ENCODE results near the gene HSD17B4. TPM values are rescaled to one million over a fixed set of nuclear protein-coding genes. Genes with fewer than 3 reads are reported as not detected.

Gene HSD17B4
- total RNA-seq, 4 donors from 2014 or later, result 205 to 356 (median 296) TPM

DNA sequence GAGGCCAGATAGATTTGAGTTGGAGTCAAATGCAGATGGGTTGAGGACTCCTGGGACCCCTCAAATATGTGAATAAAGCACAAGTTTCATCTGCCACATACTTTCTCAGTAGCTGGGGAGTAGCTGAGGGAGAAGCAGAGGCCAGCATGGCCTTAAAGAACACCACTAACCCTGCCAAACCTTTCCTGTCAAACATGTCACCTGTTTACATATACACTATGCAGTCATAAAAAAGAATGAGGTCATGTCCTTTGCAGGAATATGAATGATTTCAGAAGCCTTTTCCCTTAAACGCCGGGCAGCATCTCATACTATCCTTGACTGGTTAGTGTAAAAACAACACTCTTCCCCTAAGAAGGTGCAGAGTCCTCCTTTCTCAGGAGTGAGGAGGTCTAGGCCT lies 25.2 kb upstream of the HSD17B4 start:
- TF ChIP-seq, protein P1, sequence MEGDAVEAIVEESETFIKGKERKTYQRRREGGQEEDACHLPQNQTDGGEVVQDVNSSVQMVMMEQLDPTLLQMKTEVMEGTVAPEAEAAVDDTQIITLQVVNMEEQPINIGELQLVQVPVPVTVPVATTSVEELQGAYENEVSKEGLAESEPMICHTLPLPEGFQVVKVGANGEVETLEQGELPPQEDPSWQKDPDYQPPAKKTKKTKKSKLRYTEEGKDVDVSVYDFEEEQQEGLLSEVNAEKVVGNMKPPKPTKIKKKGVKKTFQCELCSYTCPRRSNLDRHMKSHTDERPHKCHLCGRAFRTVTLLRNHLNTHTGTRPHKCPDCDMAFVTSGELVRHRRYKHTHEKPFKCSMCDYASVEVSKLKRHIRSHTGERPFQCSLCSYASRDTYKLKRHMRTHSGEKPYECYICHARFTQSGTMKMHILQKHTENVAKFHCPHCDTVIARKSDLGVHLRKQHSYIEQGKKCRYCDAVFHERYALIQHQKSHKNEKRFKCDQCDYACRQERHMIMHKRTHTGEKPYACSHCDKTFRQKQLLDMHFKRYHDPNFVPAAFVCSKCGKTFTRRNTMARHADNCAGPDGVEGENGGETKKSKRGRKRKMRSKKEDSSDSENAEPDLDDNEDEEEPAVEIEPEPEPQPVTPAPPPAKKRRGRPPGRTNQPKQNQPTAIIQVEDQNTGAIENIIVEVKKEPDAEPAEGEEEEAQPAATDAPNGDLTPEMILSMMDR (IDR thresholded peaks at IDR 0.05; ENCODE audit: low read depth), result no peak

DNA sequence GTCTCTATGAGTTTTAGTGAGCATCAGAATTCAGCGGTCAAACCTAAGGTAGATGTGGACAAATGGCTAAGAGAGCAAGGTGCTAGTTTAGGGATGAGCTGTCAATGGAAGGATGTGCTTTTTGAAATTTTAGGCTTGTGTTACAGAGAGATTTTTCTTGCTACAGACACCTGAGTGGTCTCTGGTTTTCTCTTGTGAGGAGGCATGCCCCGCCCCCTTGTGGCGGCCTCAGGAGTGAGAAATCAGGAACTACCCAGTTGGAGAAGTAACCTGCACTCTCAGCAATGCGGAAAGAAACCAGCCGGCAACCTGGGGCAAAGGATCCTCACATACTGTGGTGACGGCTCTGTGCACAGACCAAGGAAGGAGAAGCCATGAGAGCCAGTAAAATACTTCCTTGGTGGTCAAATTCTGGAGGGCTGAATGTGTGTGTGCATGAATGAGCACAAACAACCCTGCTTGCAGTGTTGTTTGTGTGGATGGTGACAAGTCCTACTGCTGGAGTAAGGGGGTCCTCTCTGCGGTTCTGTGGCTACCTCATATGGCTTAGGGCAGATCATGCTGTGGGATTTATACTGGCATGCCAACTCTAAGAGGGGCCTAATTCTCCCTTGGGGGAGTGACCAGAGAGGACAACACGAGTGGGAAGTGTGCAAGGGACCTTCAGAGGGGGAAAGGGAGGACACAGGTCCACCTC lies 16.7 kb upstream of the HSD17B4 start:
- TF ChIP-seq, protein P1 (IDR thresholded peaks at IDR 0.05; ENCODE audit: low read depth), result no peak

DNA sequence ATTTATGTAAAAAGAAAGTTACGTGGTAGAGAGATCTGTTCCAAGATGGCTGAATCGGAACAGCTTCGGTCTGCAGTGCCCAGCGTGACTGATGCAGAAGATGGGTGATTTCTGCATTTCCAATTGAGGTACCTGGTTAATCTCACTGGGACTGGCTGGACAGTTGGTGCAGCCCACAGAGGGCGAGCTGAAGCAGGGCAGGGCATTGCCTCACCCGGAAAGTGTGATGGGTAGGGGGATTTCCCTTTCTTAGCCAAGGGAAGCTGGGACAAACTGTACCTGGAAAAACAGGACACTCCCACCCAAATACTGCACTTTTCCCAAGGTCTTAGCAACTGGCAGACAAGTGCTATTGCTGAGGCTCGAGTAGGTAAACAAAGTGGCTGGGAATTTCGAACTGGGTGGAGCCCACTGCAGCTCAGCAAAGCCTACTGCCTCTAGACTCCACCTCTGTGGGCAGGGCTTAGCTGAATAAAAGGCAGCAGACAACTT lies 13.1 kb upstream of the HSD17B4 start:
- TF ChIP-seq, protein P1 (IDR thresholded peaks at IDR 0.05; ENCODE audit: low read depth), result no peak

DNA sequence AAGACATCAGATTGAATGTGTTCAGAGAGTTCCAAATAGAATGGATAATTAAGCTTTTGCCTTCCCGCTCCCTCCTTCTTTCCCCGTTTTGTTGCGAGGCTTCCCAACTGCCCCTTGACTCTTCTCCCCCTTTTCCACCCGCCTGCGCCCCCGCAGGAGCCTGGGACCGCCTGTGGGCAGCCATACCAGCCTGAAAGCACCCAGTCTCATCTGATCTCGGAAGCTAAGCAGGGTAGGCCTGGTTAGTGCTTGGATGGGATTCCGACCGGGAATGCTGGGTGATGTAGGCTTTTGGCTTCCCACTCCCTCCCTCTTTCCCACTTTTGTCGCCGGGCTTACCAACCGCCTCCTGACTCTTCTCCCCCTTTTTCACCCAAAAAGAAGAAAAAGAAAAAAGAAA lies 6.8 kb upstream of the HSD17B4 start:
- TF ChIP-seq, protein P1 (IDR thresholded peaks at IDR 0.05; ENCODE audit: low read depth), result no peak

DNA sequence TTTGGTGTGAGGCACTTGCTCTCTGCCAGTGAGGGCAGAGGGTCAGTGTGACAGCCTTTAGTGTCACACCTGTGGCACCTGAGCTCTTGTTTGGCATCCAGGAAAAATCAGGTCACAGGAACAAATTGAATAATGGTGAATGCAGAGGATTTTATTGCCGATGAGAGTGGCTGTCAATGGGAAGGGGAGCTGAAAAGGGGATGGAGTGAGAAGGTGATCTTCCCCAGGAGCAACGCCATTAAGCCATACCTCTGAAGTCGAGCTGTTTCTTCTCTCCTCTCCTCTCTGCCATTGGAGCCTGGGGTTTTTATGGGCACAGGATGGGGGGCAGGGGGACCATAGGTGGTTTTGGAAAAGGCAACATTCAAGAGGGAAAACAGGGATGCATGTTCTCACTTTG lies 2.4 kb upstream of the HSD17B4 start:
- TF ChIP-seq, protein P1 (IDR thresholded peaks at IDR 0.05; ENCODE audit: low read depth), result no peak

DNA sequence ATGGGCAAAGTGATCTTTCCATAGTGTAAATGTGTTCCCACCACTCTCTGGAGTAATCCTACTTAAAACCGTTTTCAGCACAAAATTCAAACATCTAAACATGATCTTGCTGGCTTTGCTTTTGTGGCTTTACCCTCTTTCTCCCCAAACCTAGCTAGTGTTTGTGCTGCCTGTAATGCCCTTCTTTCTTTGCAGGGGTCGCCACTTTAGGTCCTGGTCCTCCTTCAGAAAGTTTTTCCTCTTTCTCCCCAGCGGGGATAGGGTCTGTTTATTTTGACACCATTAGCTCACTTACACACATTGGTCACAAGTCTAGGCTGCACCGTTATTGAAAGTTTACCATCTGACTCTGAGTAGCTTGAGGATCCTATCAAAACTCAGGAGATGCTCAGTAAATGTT lies 736 bp upstream of the HSD17B4 start:
- TF ChIP-seq, protein P1 (IDR thresholded peaks at IDR 0.05; ENCODE audit: low read depth), result no peak

DNA sequence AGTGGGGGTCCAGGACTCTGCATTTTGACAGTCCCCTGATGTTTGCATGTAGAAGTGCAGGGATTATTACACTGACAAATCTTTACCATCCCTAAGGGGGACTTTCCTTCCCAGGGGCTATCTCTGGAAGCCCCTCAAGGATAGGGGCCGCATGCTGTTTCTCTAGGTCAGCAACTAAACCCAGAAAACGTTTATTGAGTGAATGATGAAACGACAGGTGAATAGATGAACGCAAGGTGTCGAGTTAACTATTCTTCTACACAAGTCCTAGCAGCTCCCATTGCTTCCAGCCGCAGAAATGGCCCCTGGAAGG lies 281 bp upstream of the HSD17B4 start:
- TF ChIP-seq, protein P1 (IDR thresholded peaks at IDR 0.05; ENCODE audit: low read depth), result no peak

Data from subcutaneous adipose tissue (tissue), 4 donors.